ENCODE results near the gene MCFD2.
"Not testable (repeated sequence)": the region's sequence is repeated elsewhere in the genome, so short reads cannot be mapped to it uniquely, and the experiment has no call there.

Gene MCFD2

GRCh38 chr2:46901611-46902010 lies 14.0 kb downstream of the MCFD2 start:
- no peak for DNase-seq (ENCODE audit: low read depth)

GRCh38 chr2:46900381-46900780 lies 15.2 kb downstream of the MCFD2 start:
- no peak for DNase-seq (ENCODE audit: low read depth)

- no peak for DNase-seq (ENCODE audit: low read depth)
Observed at GRCh38 chr2:46899053-46899452, 16.6 kb downstream of the MCFD2 start.

- no peak for DNase-seq (ENCODE audit: low read depth)
Observed at GRCh38 chr2:46898024-46898423, 17.6 kb downstream of the MCFD2 start.

GRCh38 chr2:46893269-46893939 lies 22.2 kb downstream of the MCFD2 start:
- no peak for DNase-seq (ENCODE audit: low read depth)

GRCh38 chr2:46891956-46892553 lies 23.6 kb downstream of the MCFD2 start:
- DNase-seq (ENCODE audit: low read depth): no peak

GRCh38 chr2:46888421-46888952 lies 27.1 kb downstream of the MCFD2 start:
- no peak for DNase-seq (ENCODE audit: low read depth)

- DNase-seq (ENCODE audit: low read depth): no peak
Observed at GRCh38 chr2:46887028-46887885, 28.3 kb downstream of the MCFD2 start.

GRCh38 chr2:46886268-46887027 lies 29.2 kb downstream of the MCFD2 start:
- no peak for DNase-seq (ENCODE audit: low read depth)

GRCh38 chr2:46885376-46885775 lies 30.2 kb downstream of the MCFD2 start:
- DNase-seq (ENCODE audit: low read depth): no peak

- no peak for DNase-seq (ENCODE audit: low read depth)
Observed at GRCh38 chr2:46879511-46879910, 36.1 kb downstream of the MCFD2 start.

- no peak for DNase-seq (ENCODE audit: low read depth)
Observed at GRCh38 chr2:46878886-46879285, 36.7 kb downstream of the MCFD2 start.

- DNase-seq (ENCODE audit: low read depth): no peak
Observed at GRCh38 chr2:46878240-46878877, 37.2 kb downstream of the MCFD2 start.

- no peak for DNase-seq (ENCODE audit: low read depth)
Observed at GRCh38 chr2:46877619-46878113, 37.9 kb downstream of the MCFD2 start.

- DNase-seq (ENCODE audit: low read depth): no peak
Observed at GRCh38 chr2:46876741-46877384, 38.7 kb downstream of the MCFD2 start.

GRCh38 chr2:46875962-46876689 lies 39.5 kb downstream of the MCFD2 start:
- not testable (repeated sequence) for DNase-seq (ENCODE audit: low read depth)

GRCh38 chr2:46875226-46875899 lies 40.2 kb downstream of the MCFD2 start:
- DNase-seq (ENCODE audit: low read depth): no peak

- no peak for DNase-seq (ENCODE audit: low read depth)
Observed at GRCh38 chr2:46874236-46874929, 41.2 kb downstream of the MCFD2 start.

GRCh38 chr2:46873604-46874068 lies 42.0 kb downstream of the MCFD2 start:
- DNase-seq (ENCODE audit: low read depth): no peak
